Endothelial cell of umbilical vein (primary cell): ENCODE data around the gene PTPRQ. TPM values are rescaled to one million over a fixed set of nuclear protein-coding genes. Genes with fewer than 3 reads are reported as not detected.

Experiments
- BruUV-seq: library from RNA; stranded (reverse); fragments of 400-500 nt; replicated peaks from 2 replicates; lab custom pipeline; 2021; lab: Mats Ljungman, UMichigan
- CTCF ChIA-PET: fragments of 300-600, 350-600 bp; sonication (Branson Sonifier 250); formaldehyde crosslinking; loops from one replicate; lab custom pipeline; 2021; ENCODE audit warnings: antibody characterized with exemption, inconsistent platforms; lab: Charles Lee
- POLR2A ChIA-PET: fragments of 300-600, 350-600 bp; sonication (Branson Sonifier 250); formaldehyde crosslinking; loops from one replicate; lab custom pipeline; 2021; ENCODE audit warnings: antibody characterized with exemption, inconsistent platforms; lab: Charles Lee
- DNase-seq: peaks from one replicate; pipeline ENCODE4 v3.0.0-alpha.2; 2011; ENCODE audit warnings: low read depth, low spot score
- FAIRE-seq: peaks from 2 replicates; lab custom pipeline; 2011; peaks lifted over from hg19 to GRCh38; lab: Jason Lieb, UNC
- H2AFZ ChIP-seq: 2 replicates; pipeline ENCODE4 v1.6.0; 2012; ENCODE audit warnings: low read depth, low read length, control low read depth, inconsistent platforms
- H3K27ac ChIP-seq: 2 replicates; pipeline ENCODE4 v1.5.1; 2011; ENCODE audit warnings: low read depth, mild to moderate bottlenecking, control low read depth, low read length, moderate library complexity; ENCODE audit not compliant: insufficient read depth
- H3K27me3 ChIP-seq, 2 experiments: 2 replicates each; pipeline versions ENCODE4 v1.6.0 to v1.6.1; 2011; ENCODE audit warnings: low read length in 2 of 2, mixed read lengths in 1 of 2; ENCODE audit not compliant: control insufficient read depth in 2 of 2, insufficient read depth in 2 of 2
- H3K36me3 ChIP-seq, 2 experiments: 2 replicates in 1 of 2; 3 replicates in 1 of 2; pipeline ENCODE4 v1.5.1; 2011; ENCODE audit warnings: low read length in 2 of 2, mild to moderate bottlenecking in 1 of 2, moderate library complexity in 1 of 2; ENCODE audit not compliant: control insufficient read depth in 2 of 2, insufficient read depth in 2 of 2; ENCODE audit errors: extremely low read depth in 1 of 2
- H3K4me1 ChIP-seq: 3 replicates; pipeline ENCODE4 v1.5.1; 2011; ENCODE audit warnings: mild to moderate bottlenecking, low read length; ENCODE audit not compliant: control insufficient read depth, insufficient read depth; ENCODE audit errors: extremely low read depth
- H3K4me2 ChIP-seq: 2 replicates; pipeline ENCODE4 v1.6.1; 2011; ENCODE audit warnings: low read length, control low read depth, mixed read lengths; ENCODE audit not compliant: insufficient read depth
- H3K4me3 ChIP-seq, 3 experiments: fragments of 200-600 bp in 1 of 3; sonication (generic), shearing (Covaris generic) in 1 of 3; replicated peaks in 1 of 3; 2 replicates each; pipeline ENCODE4 v1.5.1; 2011 to 2016; ENCODE audit warnings: control low read depth in 3 of 3, low read length in 3 of 3, mild to moderate bottlenecking in 2 of 3, inconsistent platforms in 1 of 3, low read depth in 1 of 3, moderate library complexity in 1 of 3; ENCODE audit not compliant: insufficient read depth in 1 of 3
- H3K79me2 ChIP-seq: 2 replicates; pipeline ENCODE4 v1.6.0; 2012; ENCODE audit warnings: low read length, inconsistent platforms; ENCODE audit not compliant: control insufficient read depth, insufficient read depth
- H3K9ac ChIP-seq: replicated peaks from 2 replicates; pipeline ENCODE3; 2011; ENCODE audit warnings: low read length, control low read depth; ENCODE audit not compliant: insufficient read depth; ENCODE audit errors: extremely low read depth
- H3K9me1 ChIP-seq: replicated peaks from 3 replicates; pipeline ENCODE4 v1.6.0; 2011; ENCODE audit warnings: mild to moderate bottlenecking, low read length; ENCODE audit not compliant: control insufficient read depth, insufficient read depth; ENCODE audit errors: extremely low read depth
- H3K9me3 ChIP-seq: replicated peaks from 2 replicates; pipeline ENCODE4 v1.5.1; 2012; ENCODE audit warnings: low read length, inconsistent platforms; ENCODE audit not compliant: control insufficient read depth, insufficient read depth
- H4K20me1 ChIP-seq: replicated peaks from 2 replicates; pipeline ENCODE3; 2011; ENCODE audit warnings: mild to moderate bottlenecking, low read length; ENCODE audit not compliant: control insufficient read depth, insufficient read depth; ENCODE audit errors: extremely low read depth
- EZH2 ChIP-seq: IDR thresholded peaks from 2 replicates; pipeline ENCODE4 v1.6.1; 2012; ENCODE audit warnings: borderline replicate concordance, low read depth, mild to moderate bottlenecking, moderate library complexity, low read length, inconsistent platforms; ENCODE audit not compliant: severe bottlenecking
- FOS ChIP-seq: IDR thresholded peaks from 2 replicates; pipeline ENCODE4 v1.6.1; 2011; ENCODE audit warnings: mild to moderate bottlenecking, low read length, moderate library complexity, borderline replicate concordance; ENCODE audit not compliant: insufficient read depth
- GATA2 ChIP-seq: IDR thresholded peaks from 2 replicates; pipeline ENCODE4 v1.7.0; 2011; ENCODE audit warnings: low read depth, mild to moderate bottlenecking, moderate library complexity, mixed read lengths, low read length; ENCODE audit not compliant: insufficient read length, insufficient read depth
- JUN ChIP-seq: IDR thresholded peaks from 2 replicates; pipeline ENCODE4 v1.6.1; 2011; ENCODE audit warnings: borderline replicate concordance, low read depth; ENCODE audit not compliant: insufficient read length, insufficient read depth
- MYC ChIP-seq: IDR thresholded peaks from one replicate; pipeline ENCODE4 v1.6.1; 2011; ENCODE audit warnings: mild to moderate bottlenecking, low read depth, low read length
- POLR2A ChIP-seq: IDR thresholded peaks from 2 replicates; pipeline ENCODE4 v1.6.1; 2012; ENCODE audit warnings: low read depth, mild to moderate bottlenecking, control low read depth, low read length
- POLR2AphosphoS5 ChIP-seq: IDR thresholded peaks from 2 replicates; pipeline ENCODE4 v1.6.1; 2012; ENCODE audit warnings: low read depth, mild to moderate bottlenecking, control low read depth, low read length, moderate library complexity; ENCODE audit not compliant: insufficient read depth
- dilution Hi-C: fragments of 300-500 bp; cut with MboI; formaldehyde crosslinking; loops from one replicate; pipeline ENCODE4 v1.15.0; 2019; ENCODE audit warnings: low sequenced_read_pairs; ENCODE audit not compliant: extremely low pct_ligation_motif_present
- intact Hi-C: fragments of 100-400 bp; cut with micrococcal nuclease; formaldehyde crosslinking; loops from one replicate; pipeline ENCODE4 v1.10.0; 2022
- polyA plus RNA-seq, 4 experiments: library from polyadenylated mRNA; depleted of rRNA in 3 of 4; stranded (reverse) in 3 of 4; unstranded in 1 of 4; fragments of >200 nt; gene quantifications; 2 replicates each; pipeline versions ENCODE4 v1.2.1 to v1.2.3, GENCODE V29; 2011 to 2012; ENCODE audit warnings: missing spikeins in 1 of 4
- total RNA-seq: library from RNA; stranded (reverse); gene quantifications from 2 replicates; pipeline ENCODE4 v1.2.3, GENCODE V29; 2021
- TF ChIP-seq, protein P1 (sequence below): IDR thresholded peaks from 2 replicates; pipeline ENCODE4 v1.6.1; 2011; ENCODE audit not compliant: insufficient read depth, insufficient read length
- TF ChIP-seq, protein P2 (sequence below), 2 donors: IDR thresholded peaks; 1 replicate in 1 of 2; 2 replicates in 1 of 2; pipeline ENCODE4 v1.5.1; 2011; ENCODE audit warnings: low read length in 2 of 2, mild to moderate bottlenecking in 2 of 2, moderate library complexity in 2 of 2, control low read depth in 1 of 2, inconsistent platforms in 1 of 2, low read depth in 1 of 2; ENCODE audit not compliant: insufficient read depth in 1 of 2; ENCODE audit errors: extremely low read depth in 1 of 2

PTPRQ gene
- total and polyA plus RNA-seq, 2 donors (not counting 3 experiments of a cell fraction or from before 2014, with no cell fraction given), result not detected

DNA sequence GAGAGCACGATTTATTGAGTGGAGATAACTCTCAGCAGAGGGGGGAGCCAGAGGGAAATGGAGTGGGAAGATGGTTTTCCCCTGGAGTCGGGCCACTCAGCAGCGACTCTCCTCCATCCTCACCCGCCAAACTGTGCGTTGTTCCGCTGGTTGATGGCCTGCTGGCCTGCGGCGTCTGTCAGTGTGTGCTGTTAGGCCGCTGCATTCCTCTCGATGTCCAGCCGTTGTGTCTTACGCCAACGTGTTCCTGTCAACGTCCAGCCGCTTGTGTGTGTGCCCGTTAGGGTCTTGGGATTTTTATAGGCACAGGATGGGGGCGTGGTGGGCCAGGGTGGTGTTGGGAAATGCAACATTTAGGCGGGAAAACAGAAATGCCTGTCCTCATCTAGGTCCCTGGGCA, 69.2 kb downstream of the PTPRQ start:
- TF ChIP-seq, protein P1, sequence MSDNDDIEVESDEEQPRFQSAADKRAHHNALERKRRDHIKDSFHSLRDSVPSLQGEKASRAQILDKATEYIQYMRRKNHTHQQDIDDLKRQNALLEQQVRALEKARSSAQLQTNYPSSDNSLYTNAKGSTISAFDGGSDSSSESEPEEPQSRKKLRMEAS, result no peak
- no peak for TF ChIP-seq POLR2A
- TF ChIP-seq GATA2, result no peak
- no peak for TF ChIP-seq MYC
- TF ChIP-seq FOS, result no peak
- TF ChIP-seq, protein P2, sequence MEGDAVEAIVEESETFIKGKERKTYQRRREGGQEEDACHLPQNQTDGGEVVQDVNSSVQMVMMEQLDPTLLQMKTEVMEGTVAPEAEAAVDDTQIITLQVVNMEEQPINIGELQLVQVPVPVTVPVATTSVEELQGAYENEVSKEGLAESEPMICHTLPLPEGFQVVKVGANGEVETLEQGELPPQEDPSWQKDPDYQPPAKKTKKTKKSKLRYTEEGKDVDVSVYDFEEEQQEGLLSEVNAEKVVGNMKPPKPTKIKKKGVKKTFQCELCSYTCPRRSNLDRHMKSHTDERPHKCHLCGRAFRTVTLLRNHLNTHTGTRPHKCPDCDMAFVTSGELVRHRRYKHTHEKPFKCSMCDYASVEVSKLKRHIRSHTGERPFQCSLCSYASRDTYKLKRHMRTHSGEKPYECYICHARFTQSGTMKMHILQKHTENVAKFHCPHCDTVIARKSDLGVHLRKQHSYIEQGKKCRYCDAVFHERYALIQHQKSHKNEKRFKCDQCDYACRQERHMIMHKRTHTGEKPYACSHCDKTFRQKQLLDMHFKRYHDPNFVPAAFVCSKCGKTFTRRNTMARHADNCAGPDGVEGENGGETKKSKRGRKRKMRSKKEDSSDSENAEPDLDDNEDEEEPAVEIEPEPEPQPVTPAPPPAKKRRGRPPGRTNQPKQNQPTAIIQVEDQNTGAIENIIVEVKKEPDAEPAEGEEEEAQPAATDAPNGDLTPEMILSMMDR (IDR thresholded peaks at IDR 0.05; ENCODE audit: extremely low read depth in 1 of 2, insufficient read depth in 1 of 2, low read depth in 1 of 2, low read length in 2 of 2), result no peak
- no peak for TF ChIP-seq JUN
- no peak for TF ChIP-seq EZH2
- TF ChIP-seq POLR2AphosphoS5, result no peak
- dilution Hi-C loops (no loop called here), intact Hi-C loops (no loop called here)
- Histone ChIP-seq H3K27ac (no peak overlapping the region), H3K27me3 (no peaks in the 10 kb centered on the region), H2AFZ (peak overlapping the region; percentile 5), H3K9ac (no peak overlapping the region), H4K20me1 (no peaks in the 10 kb centered on the region), H3K9me1 (no peaks in the 10 kb centered on the region), H3K4me2 (no peak overlapping the region), H3K4me3 (no peak overlapping the region), H3K9me3 (no peaks in the 10 kb centered on the region), H3K36me3 (no peaks in the 10 kb centered on the region), H3K4me1 (no peaks in the 10 kb centered on the region), H3K79me2 (no peaks in the 10 kb centered on the region)
- ChIA-PET POLR2A (no interaction called here), CTCF (no interaction called here)
- no peak for DNase-seq
- FAIRE-seq, result no peak
- BruUV-seq, result no TSS peak
